Stimulated activated CD4-positive, alpha-beta T cell treated with anti-CD3 and anti-CD28 coated beads, TNF-alpha, amount 100 ng/mL, for 24 hours (primary cell): ENCODE results near the gene OLFM2.
A peak's percentile ranks its signal among the peaks of the same experiment; 100 is the strongest.
"Not testable (repeated sequence)": the region's sequence is repeated elsewhere in the genome, so short reads cannot be mapped to it uniquely, and the experiment has no call there.

Experiments
- DNase-seq, 3 experiments: peaks; one replicate each; pipeline ENCODE4 v3.0.0-alpha.2; 2020; ENCODE audit warnings: low read depth in 3 of 3

The OLFM2 gene

DNA sequence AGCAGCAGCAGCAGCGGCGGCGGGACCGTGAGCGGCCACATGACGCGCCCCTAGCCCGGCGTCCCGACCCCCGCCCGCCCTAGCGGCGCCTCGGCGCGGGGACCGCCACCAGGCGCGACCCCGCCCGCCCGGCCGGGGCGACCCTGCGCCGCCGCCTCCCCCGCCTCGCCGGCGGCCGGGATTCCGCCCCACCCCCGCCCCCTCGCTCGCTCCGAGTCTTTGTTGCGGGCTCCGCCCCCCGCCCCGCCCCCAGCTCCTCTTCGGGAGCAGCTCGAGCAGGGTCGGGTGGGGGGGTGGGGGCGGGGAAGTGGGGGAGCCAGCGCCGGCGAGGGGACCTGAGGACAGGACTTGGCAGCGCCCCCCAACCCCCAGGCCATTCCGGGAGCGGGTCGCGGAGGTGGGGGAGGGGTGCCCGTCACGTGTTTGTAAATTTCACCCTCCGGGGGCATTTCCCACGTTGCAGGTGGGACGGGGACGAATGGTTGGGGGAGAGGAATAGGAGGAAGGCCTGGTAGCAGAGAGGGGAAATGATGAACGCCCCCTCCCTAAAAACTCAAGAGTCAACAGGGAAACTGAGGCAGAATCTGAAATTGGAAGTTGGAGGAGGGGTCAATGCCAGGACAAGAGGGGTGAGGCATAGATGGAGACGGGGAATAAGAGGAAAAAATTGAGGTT is at the start of gene OLFM2:
Gene OLFM2, minus strand, starts transcription at position 190 of the 675 bp plus-strand sequence. Its CDS starts 149 bp downstream, at position 41.
- DNase-seq, result peak in 1 of 3 experiments; percentile 26

DNA sequence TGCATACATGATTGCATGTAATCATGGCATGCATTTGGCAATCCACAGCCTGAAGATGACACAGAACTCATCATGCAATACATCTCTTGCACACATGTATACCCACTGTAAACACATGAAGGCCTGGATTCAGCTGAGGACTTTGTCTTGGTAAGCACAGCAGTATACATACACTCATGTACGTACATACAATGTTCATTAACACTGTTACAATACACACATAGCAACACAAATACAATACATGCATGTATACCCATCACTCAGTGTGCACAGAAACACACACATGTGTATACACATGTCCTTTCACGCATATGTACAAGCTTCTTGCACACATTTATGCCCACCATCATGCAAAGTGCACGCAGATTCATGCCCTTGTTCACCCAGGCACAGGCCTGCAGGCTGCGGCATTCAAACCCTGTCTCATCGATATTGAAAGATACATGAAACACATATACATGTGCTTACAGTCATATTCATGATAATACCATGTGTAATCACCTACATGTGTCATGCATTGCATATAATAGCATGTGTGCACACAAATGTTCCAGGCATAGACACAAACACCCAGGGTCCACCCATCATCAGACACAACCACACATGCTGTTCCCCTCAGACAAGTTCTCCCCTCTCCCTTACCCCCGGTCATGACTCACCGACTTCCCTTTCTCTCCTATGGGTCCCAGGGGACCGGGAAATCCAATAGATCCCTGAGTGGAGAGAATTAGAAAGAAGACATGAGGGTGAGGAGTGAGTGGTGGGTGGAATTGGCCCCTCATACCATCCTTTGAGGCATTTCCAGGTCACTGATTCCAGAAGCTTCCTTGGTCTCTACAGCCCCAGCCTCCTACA is 45.3 kb upstream of the OLFM2 start:
- no peak for DNase-seq

DNA sequence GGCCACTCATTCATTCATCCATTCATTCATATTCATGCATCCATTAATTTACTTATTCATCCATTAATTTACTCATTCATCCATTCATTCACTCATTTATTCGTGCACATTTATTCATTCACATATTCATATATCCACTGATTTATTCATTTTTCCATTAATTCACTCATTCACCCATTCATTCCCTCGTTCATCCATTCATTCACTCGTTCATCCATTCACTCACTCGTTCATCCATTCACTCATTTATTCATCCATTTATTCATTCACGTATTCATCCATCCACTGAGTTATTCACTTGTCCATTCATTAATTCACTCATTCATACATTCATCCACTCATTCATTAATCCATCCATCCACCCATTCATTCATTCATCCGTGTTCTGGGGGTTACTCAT is 35.8 kb upstream of the OLFM2 start:
- DNase-seq, result no peak

DNA sequence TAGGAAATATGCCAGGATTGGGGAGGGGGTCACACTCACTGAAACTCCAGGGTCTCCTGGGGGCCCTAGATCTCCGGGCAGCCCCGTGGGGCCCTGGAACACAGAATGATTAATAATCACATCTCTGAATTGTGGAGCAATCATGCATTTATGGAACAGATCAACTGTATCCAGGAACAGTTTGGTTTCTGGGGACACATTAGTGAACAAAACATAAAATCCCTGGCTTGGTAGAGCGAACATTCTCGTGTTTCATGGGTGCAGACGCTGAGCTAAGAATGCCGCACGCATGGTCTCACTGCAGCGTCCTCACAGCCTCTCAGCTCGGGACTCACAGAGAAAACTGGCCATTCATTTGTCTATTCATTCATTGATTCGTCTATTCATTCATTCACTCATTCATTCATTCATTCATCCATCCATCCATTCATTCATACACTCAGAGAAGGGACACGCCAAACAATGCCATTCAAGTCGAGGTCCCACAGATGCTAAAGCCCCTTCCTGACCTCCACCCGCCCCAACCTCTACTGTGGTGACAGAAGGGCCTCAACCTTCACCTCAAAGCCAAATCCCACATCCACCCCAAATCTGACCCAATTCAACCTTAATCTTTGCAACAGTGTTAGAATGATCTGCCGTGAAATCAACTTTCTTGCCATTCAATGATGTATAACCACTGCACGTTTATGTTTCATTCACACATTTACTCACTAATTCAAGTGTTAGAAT is 35.0 kb upstream of the OLFM2 start:
- DNase-seq, result no peak

DNA sequence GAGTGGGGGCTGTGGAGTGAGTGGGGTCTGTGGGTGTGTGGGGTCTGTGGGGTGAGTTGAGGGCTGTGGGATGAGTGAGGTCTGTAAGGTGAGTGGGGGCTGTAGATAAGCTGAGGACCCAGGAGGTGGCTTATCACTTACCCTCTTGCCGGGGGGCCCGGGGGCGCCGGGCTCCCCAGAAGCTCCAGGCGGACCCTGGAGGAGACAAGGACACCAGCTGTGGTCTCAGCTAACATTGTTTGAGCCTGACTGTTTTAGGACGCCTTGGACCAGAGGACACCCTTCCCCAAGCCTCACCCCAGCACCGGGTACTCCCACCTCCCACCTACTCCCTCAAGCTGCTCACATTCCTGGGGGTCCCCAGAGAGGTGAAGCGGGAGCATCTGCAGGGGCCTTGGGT is 34.2 kb upstream of the OLFM2 start:
- no peak for DNase-seq

DNA sequence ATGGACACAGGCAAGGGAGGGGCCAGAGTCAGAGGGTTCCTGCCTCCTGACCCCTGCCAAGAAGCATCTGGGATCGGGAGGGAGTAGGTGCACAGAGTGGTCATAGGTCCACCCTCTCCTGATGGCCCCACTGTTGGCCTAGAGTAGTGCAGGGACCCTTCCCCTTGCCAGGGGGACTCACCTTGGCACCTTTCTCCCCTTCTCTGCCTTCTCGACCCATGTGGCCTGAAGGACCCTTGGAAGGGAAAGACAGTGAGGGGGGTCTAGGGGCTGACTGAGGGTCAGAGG is 33.3 kb upstream of the OLFM2 start:
- DNase-seq, result no peak

DNA sequence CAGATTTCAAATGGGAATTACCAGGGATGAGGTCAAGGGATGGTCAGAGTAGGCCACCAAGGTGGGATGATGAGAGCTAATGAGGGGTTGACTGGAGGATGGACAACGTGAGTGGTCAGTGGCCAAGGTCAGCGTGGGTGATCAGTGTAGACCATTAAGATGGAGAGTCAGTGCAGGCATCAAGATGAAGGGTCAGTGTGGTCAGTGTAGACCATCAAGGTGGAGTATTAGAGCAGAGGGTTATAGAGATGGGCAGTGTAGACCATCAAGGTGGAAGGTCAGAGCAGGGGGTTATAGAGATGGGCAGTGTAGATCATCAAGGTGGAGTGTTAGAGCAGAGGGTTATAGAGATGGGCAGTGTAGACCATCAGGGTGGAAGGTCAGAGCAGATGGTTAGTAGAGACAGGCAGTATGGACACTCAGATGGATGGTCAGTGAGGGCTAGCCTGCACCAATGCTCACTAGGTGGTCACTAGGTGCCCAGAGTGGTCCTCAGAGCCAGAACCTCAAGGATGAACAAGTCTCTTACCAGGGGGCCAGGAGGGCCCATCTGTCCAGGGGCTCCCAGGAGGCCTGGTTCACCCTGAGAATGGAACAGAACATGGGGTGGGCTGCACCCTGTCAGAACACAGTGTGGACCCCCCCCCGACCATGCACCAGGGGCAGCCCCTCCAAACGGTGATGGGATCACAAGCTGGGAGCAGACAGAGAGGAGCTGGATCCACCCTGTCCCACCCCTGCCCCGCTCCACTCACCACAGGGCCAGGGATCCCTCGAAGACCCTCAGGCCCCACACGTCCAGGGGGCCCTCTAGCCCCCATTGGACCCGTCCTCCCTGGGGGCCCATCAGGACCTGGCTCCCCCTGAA is 32.7 kb upstream of the OLFM2 start:
- DNase-seq, result no peak

DNA sequence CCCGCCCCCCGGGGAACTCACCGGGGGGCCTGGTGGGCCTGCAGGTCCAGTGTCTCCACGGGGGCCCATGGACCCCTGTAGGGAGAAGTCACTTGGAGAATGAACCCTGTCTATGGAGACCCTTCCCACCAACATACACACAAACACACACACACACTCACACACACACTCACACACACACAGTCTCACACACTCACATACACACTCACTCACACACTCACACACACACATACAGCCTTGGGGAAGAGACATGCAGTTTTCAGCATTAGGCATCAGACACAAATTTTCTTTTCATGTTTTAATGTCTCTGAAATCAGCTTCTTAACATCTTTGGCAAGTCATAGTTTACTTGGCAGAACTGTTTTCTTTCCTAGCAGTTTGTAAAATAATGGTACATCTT is 31.0 kb upstream of the OLFM2 start:
- DNase-seq, result no peak

DNA sequence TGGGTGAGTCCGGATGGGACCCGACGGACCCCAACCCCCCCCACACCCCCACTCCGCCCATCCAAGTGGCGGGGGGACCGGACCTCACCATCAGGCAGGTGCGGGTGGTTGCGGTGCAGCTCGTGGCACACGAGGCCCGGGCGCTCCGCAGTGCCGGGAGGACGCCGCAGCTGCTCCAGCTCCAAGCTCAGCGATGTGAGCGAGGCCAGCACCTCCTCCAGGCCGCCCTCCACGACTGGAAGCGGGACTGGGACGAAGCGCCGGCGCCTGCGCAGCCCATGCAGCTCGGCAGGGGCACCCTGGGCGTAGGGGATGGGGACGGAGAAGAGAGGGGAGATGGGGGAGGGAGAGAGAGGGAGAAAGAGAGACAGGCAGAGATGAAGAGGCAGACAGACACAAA is 30.1 kb upstream of the OLFM2 start:
- no peak for DNase-seq

DNA sequence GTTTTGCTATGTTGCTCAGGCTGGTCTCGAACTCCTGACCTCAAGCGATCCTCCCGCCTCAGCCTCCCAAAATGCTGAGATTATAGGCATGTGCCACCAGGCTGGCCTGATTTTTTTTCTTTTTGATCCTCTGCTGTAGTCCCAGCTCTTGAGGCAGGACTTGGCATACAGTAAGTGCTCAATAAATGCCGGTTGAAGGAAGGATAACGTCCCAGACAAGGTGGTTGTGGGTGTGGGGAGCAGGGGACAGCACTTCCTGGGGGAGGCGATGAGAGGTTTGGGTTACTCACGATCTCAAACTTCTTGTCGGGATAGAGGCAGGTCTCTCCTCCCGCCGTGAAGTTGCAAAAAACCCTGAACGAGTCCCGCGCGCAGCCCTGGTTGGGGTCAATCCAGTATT is 29.7 kb upstream of the OLFM2 start:
- no peak for DNase-seq

DNA sequence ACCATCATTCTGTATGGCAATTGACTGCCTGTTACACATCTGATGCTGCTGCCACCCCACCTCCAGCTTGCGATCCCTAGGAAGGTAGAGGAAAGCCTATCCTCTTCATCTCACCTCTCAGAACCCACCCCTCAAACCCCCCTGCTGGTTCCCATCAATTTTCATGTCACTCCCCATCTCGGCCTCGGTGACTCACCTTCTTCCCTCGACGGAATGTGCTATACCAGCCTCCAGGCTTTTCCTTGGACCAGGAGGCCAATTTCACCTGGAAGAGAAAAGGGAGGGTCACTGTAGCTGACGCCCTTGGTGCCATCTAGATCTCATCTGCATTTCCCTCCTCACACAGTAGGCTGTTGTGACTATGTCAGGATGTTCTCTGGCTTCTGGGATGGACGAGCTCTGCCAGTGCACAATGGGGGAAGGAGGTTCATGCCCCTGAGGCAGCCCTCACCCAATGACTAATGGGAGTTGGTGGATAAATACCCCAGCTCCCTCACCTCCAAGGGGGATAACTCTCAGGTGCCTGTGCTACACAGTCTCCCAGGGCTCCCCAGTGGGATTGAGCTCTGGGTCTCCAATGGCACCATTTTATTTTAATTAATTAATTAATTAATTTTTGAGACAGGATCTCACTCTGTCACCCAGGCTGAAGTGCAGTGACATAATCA is 26.4 kb upstream of the OLFM2 start:
- no peak for DNase-seq

DNA sequence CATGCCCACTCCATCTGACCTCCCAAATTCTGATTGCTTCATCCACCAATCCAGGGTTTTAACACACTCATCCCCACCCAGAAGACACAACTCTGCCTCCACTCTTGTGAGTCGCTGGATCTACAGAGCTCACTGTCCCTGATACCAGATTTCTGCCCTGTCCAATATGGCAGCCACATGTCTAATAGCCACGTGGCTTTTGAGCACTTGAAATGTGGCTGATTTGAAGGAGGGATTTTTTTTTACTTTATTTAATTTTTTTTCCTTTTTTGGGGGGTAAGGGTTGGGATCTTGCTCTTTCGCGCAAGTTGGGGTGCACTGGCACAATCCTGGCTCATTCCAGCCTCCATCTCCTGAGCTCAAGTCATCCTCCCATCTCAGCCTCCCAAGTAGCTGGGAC is 24.8 kb upstream of the OLFM2 start:
- DNase-seq, result no peak

DNA sequence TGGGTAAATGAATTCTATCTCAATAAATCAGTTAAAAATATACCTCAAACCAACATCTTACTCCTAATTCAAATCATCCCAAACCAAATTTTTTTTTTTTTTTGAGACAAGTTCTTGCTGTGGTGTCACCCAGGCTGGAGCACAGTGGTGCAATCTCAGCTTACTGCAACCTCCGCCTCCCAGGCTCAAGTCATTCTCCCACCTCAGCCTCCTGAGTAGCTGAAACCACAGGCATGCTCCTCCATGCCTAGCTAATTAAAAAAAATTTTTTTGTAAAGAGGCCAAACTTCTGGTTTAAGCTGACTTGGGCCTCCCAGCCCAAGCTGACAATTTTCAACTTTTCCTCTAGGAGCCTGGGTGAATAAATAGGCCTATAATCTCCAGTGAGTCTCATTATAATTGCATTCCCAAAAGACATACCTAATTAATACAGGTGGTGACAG is 22.1 kb upstream of the OLFM2 start:
- no peak for DNase-seq

DNA sequence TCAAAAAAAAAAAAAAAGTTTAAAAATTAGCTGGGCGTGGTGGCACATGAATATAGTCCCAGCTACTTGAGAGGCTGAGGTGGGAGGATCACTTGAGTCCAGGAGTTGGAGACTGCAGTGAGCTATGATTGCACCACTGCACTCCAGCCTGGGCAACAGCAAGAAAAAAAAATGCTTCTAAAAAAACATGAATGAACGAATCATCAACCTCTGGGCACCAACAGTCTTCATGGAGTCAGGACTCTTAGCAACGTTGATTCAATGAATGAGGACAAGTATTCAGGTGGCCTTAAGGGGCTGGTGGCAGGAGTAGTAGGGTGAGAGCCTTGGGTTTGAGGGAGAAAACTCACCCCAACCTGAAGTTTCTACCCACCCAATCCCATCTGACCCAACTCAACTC is 20.6 kb upstream of the OLFM2 start:
- DNase-seq, result no peak

DNA sequence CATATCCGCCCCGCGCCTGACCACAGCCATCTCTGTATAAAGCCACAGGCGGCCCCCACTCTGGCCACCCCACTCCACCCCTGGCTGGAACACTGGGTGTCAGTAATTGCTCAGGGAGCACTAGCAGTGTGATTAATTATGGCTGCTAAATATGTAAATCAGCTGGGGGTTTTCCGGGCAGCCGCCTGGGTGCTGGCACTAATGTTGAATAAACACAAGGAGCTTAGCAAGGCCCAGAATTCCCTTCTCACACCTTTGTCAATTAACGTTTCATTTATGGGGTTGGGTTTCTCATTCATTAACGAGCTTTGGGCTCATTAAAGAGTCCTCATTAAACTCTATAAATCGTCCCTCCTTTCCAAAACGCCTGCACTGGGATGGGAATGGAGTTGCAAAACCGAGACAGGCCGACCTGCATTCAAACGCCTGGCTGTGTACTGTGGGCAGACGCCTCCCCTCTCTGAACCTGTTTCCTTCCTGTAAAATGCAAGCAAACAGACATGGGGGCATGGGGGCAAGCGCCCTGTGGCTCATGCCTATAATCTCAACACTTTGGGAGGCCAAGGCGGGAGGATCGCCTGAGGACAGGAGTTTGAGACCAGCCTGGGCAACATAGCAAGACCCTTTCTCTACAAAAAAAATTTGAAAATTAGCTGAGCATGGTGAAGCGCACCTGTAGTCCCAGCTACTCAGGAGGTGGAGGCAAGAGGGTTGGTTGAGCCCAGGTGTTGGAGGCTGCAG is 17.7 kb upstream of the OLFM2 start:
- no peak for DNase-seq

DNA sequence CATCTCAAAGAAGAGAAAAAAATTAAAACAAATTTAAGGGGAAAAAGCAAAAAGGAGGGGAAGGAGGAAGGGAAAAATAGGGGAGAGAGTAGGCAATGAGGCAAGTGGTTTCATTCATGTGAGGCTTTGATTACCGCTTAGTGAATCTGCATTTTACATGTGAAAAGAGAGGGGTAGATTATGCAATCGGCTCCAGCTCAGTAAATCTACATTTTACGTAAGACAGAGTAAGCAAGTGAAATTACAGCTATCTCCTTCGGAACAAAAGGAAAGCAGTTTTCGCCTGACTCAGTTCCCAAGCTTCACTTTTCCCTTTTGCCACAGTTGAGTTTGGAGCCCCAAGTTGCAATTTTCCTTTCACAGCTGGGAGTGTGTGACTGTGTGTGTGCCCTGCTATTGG is 16.0 kb upstream of the OLFM2 start:
- DNase-seq, result no peak

DNA sequence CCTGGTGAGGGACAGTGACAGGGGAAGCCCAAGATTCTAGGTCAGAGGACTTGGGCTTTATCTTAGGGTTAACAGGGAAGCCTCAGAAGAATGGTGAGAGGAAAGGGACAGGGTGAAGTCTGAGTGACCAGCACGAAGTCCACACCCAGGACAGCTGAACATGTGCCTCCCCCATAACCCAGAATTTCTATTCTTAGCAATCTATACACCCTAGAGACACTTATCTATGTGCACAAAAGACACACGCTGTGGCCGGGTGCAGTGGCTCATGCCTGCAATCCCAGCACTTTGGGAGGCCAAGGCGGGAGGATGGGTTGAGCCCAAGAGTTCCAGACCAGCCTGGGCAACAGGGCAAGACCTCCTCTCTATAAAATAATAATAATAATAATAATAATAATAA is 11.1 kb upstream of the OLFM2 start:
- no peak for DNase-seq

DNA sequence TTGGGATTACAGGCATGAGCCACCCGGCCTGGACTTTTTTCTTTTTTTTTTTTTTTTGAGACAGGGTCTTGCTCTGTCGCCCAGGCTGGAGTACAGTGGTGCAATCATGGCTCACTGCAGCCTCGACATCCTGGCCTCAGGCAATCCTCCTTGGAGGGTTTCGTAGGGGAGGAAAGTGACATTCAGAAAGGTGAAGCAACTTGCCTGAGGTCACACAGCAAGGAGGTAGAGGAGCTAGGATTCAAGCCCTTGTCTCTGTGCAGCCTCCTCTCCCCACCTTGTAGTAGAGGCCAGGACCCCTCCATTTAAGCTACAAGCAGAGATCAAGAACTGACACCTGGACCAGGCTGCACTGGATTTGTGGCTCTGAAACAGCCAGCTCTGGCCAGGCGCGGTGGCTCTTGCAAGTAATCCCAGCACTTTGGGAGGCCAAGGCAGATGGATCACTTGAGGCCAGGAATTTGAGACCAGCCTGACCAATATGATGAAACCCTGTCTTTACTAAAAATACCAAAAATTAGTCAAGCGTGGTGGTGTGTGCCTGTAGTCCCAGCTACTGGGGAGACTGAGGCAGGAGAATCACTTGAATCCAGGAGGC is 10.3 kb upstream of the OLFM2 start:
- DNase-seq, result not testable (repeated sequence)

DNA sequence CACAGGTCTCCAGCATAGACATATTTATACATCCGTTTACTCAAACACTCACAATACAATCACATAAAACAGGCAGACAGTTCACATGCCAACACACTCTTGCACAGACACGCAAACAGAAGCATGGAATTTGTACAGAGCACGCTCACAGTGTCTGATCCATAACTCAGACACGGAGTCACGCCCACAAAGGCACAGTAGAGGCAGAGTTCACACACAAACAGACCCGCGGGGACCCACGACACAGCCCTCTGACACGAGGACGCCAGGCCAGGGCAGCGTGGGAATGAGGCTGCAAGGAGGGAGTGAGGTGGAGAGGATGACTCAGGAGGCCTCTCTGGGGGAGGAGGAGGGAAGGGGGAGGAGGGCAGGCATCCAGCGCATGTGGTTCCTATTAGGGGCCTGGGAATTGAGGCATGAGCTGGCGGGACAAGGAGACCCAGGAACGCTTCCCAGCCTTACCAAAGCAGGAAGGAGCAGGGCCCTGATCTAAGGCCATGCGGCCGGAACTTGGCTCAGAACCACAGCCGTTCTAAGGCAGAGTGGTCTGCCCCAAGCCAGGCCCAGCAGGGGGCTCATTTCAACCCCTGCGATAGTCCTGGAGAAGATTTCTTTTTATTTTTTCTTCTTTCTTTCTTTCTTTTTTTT is 9.1 kb upstream of the OLFM2 start:
- DNase-seq, result no peak

DNA sequence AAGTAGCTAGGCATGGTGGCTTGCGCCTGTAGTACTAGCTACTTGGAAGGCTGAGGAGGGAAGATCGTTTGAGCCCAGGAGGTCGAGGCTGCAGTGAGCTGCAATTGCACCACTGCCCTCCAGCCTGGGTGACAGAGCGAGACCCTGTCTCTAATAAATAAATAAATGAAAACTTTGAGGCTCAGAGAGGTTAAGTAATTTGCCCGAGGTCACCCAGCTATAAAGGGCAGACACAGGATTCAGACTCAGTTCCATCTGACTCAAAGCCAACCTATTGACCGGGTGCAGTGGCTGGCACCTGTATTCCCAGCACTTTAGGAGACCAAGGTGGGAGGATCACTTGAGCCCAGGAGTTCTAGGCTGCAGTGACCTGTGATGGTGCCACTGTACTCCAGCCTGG is 7.4 kb upstream of the OLFM2 start:
- no peak for DNase-seq
